MG63 (cell line): ENCODE measurements around the gene TAF6. TPM values are rescaled to one million over a fixed set of nuclear protein-coding genes. Genes with fewer than 3 reads are reported as not detected.
A peak's percentile ranks its signal among the peaks of the same experiment; 100 is the strongest.

ENCODE experiments used
- DNase-seq: peaks from one replicate; pipeline ENCODE4 v3.0.0-alpha.2; 2020
- H3K27me3 ChIP-seq: fragments of 250-450 bp; sonication (Bioruptor Pico); 2 replicates; pipeline ENCODE4 v1.5.1; 2020; ENCODE audit warnings: mild to moderate bottlenecking, moderate library complexity
- H3K36me3 ChIP-seq: fragments of 250-450 bp; sonication (Bioruptor Pico); 2 replicates; pipeline ENCODE4 v1.5.1; 2020; ENCODE audit warnings: mild to moderate bottlenecking, moderate library complexity
- H3K4me3 ChIP-seq: fragments of 250-450 bp; sonication (Bioruptor Pico); 2 replicates; pipeline ENCODE4 v1.5.1; 2020; ENCODE audit warnings: mild to moderate bottlenecking, moderate library complexity
- H3K9me3 ChIP-seq: fragments of 250-450 bp; sonication (Bioruptor Pico); 2 replicates; pipeline ENCODE4 v1.5.1; 2020; ENCODE audit warnings: mild to moderate bottlenecking, moderate library complexity
- total RNA-seq: library from RNA; depleted of rRNA; stranded (reverse); fragments of >200 nt; shearing (Covaris generic); gene quantifications from 2 replicates; pipeline ENCODE4 v1.2.3, GENCODE V29; 2014; ENCODE audit warnings: low replicate concordance

The TAF6 gene
- total RNA-seq, 1 experiment from 2014 or later, result 10.8 TPM

DNA sequence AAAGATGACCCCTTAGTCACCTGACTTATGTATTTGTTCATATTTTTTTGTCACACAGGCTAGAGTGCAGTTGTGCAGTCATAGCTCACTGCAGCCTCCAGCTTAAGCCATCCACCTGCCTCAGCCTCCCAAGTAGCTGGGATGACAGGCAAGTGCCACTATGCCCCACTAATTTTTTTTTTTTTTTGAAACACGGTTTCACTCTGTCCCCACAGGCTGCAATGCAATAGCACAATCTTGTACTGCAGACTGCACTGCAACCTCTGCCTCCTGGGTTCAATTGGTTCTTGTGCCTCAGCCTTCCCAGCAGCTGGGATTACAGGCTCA, 9.4 kb upstream of the TAF6 start:
- Histone ChIP-seq H3K4me3 (no peak overlapping the region), H3K36me3 (no peaks in the 10 kb centered on the region; the same call in 1 of the 2 replicates), H3K27me3 (no peaks in the 10 kb centered on the region), H3K9me3 (no peaks in the 10 kb centered on the region)
- DNase-seq, result no peak

DNA sequence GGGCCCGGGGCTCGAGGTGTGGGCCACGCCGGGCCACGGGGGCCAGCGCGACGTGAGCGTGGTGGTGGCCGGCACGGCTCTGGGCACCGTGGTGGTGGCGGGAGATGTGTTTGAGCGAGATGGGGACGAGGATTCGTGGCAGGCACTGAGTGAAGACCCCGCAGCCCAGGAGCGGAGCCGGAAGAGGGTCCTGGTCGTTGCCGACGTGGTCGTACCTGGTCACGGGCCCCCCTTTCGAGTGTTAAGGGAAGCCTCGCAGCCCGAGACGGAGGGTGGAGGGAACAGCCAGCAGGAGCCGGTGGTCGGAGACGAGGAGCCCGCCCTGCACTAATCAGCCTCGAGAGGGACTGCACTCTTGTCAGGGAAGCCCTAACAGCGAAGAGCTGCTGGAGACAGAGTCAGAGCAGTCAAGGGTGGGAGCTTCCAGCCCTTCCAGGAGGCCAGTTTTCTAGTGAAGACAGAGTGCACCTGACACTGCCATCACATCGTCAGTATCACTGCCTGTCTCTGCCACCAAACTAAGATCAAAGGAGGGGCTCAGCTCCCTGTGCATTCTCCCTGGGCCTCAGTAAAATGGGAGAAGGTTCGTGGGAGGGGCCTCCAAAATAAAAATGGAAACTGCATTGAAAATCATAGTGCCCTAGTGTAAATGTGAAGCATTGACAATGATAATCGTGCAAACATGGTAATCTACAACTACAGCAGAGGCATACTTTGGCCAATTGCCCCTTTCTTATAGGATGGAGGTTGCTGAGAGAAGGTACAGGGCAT, 8.9 kb upstream of the TAF6 start:
- Histone ChIP-seq H3K27me3 (no peaks in the 10 kb centered on the region), H3K36me3 (no peaks in the 10 kb centered on the region; the same call in 1 of the 2 replicates), H3K9me3 (no peaks in the 10 kb centered on the region), H3K4me3 (peak overlapping the region; percentile 84)
- DNase-seq, result no peak

DNA sequence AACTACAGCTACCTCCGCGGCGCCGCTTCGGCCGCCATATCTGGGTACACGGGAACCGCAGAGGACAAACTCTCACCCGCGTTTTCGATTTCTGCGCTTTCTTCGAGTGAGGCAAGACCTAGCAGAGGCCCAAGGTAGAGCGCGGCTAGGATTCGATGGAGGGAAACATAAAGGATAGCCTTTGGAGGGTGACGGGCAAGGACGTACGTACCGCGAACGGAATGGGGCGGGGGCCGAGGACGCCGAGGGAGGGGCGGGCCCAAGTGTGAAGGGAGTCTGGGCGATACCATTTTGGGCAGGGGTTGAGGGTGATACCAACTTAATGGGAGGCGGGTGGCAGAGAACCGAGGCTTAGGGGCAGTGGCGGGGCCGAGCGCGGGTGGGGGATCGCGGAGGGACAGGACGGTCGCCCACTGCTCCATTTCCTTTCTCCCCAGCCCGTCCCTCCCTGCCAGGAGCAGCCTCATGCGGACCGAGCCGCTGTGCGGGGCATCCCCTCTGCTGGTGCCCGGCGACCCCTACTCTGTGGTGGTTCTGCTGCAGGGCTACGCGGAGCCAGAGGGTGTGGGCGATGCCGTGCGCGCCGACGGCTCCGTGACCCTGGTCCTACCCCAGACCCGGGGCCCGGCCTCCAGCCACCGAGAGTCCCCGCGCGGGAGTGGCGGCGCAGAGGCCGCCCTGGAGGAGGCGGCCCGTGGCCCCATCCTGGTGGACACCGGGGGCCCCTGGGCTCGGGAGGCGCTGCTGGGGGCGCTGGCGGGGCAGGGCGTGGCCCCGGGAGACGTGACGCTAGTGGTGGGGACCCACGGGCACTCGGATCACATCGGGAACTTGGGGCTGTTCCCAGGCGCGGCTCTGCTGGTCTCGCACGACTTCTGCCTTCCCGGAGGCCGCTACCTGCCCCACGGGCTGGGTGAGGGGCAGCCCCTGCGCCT, 8.0 kb upstream of the TAF6 start, which contains the start of gene MBLAC1:
MBLAC1 (plus strand) TSS at position 37 of the 935 bp plus-strand sequence; CDS start at position 466, 429 bp downstream.
- DNase-seq, result peak; percentile 81
- Histone ChIP-seq H3K4me3 (peak within 1 kb of the TSS; percentile 84), H3K27me3 (no peaks in the 10 kb centered on the region), H3K36me3 (no peaks in the 10 kb centered on the region; the same call in 1 of the 2 replicates), H3K9me3 (no peaks in the 10 kb centered on the region)

DNA sequence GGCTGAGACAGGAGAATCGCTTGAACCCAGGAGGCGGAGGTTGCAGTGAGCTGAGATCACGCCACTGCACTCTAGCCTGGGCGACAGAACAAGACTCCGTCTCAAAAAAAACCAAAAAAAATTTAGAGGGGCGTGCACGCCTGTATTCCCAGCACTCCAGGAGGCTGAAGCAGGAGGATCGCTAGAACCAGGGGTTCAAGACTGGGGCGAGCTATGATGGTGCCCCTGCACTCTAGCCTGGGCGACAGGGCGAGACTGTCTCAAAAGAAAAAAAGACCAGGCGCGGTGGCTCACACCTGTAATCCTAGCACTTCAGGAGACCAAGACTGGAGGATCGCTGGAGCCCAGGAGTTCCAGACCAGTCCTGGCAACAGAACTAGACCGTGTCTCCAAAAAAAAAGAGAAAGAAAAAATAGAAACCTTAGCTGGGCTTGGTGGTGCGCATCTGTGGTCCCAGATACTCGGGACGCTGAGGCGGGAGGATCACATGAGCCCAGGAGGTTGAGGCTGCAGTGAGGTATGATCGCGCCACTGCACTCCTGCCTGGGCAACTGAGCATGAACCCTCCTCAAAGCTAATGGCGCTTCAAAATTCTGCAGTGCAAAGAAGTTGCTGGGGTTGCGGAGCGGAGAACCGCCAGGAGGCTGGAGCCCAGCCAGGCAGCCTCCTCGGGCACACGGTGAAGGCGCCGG, 7.2 kb upstream of the TAF6 start:
- no peaks in the 10 kb centered on the region for H3K9me3 ChIP-seq
- H3K36me3 ChIP-seq, result no peaks in the 10 kb centered on the region; the same call in 1 of the 2 replicates
- no peak for DNase-seq
- peak overlapping the region; percentile 84 for H3K4me3 ChIP-seq
- no peaks in the 10 kb centered on the region for H3K27me3 ChIP-seq

DNA sequence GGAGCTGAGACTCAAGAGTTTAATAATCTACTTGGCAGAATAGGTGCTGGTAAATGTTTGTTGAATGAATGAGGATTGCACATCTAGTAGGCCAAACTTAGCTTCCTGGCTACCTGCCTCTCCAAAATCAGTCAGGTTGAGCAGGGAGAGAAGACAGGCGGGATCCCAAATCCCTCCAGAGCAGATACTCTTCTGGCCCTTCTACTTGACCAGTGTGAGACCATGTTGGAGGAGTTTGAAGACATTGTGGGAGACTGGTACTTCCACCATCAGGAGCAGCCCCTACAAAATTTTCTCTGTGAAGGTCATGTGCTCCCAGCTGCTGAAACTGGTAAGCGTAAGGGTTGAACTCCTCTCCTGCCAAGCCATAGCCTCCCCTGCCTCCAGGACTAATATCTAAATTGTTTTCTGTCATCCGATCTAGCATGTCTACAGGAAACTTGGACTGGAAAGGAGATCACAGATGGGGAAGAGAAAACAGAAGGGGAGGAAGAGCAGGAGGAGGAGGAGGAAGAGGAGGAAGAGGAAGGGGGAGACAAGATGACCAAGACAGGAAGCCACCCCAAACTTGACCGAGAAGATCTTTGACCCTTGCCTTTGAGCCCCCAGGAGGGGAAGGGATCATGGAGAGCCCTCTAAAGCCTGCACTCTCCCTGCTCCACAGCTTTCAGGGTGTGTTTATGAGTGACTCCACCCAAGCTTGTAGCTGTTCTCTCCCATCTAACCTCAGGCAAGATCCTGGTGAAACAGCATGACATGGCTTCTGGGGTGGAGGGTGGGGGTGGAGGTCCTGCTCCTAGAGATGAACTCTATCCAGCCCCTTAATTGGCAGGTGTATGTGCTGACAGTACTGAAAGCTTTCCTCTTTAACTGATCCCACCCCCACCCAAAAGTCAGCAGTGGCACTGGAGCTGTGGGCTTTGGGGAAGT, 5.4 kb upstream of the TAF6 start:
- no peaks in the 10 kb centered on the region for H3K9me3 ChIP-seq
- H3K36me3 ChIP-seq, result no peaks in the 10 kb centered on the region; the same call in 1 of the 2 replicates
- no peak for DNase-seq
- H3K27me3 ChIP-seq, result no peaks in the 10 kb centered on the region
- no peak overlapping the region for H3K4me3 ChIP-seq

DNA sequence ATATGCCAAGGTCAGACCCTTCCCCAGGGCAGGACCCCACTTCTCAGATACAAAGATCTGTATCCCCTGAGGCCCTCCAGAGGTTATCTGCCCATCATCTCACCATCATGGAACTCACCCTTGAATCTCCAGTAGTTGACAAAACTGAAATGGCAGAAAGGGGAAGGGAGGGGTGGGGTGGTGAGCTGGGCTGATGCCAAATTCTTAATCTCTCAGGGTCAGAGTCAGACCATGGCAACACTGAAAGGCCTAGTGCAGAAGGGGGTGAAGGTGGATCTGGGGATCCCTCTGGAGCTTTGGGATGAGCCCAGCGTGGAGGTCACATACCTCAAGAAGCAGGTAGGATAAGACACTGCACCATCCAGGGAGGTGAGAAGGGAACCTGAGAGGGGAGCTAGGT, 3.4 kb upstream of the TAF6 start:
- no peaks in the 10 kb centered on the region; the same call in 1 of the 2 replicates for H3K36me3 ChIP-seq
- H3K27me3 ChIP-seq, result no peaks in the 10 kb centered on the region
- DNase-seq, result no peak
- no peaks in the 10 kb centered on the region for H3K9me3 ChIP-seq
- H3K4me3 ChIP-seq, result no peak overlapping the region

DNA sequence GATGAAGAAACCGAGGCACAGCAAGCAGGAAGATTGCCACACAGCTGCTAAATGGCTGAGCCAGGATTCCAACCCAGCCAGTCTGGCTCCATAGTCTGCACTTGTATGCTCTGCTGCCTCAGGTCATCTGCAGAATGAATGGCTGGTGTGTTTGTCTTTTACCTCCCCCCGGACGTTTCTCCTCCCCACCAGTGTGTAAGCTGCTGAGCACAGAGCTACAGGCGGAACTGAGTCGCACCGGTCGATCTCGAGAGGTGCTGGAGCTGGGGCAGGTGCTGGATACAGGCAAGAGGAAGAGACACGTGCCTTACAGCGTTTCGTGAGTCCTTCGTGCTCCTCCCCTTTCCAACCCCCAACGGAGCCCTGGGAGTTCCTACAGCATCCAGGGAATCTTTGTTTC, 2.9 kb upstream of the TAF6 start:
- DNase-seq, result no peak
- Histone ChIP-seq H3K4me3 (no peak overlapping the region), H3K9me3 (no peaks in the 10 kb centered on the region), H3K27me3 (no peaks in the 10 kb centered on the region), H3K36me3 (no peaks in the 10 kb centered on the region; the same call in 1 of the 2 replicates)

DNA sequence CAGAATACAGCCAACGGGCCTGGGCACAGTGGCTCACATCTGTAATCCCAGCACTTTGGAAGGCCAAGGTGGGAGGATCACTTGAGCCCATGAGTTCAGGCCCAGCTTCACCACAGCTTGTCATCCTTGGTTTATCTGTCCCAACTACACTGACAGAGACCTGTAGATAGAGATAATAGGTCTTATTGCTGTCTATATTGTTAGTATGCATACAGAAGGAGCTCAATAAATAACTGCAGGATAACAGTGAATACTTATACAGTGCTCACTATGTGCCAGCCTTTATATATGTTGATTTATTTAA, 1.5 kb upstream of the TAF6 start:
- Histone ChIP-seq H3K4me3 (peak overlapping the region; percentile 78), H3K36me3 (no peaks in the 10 kb centered on the region; the same call in 1 of the 2 replicates), H3K27me3 (no peaks in the 10 kb centered on the region), H3K9me3 (no peaks in the 10 kb centered on the region)
- no peak for DNase-seq

DNA sequence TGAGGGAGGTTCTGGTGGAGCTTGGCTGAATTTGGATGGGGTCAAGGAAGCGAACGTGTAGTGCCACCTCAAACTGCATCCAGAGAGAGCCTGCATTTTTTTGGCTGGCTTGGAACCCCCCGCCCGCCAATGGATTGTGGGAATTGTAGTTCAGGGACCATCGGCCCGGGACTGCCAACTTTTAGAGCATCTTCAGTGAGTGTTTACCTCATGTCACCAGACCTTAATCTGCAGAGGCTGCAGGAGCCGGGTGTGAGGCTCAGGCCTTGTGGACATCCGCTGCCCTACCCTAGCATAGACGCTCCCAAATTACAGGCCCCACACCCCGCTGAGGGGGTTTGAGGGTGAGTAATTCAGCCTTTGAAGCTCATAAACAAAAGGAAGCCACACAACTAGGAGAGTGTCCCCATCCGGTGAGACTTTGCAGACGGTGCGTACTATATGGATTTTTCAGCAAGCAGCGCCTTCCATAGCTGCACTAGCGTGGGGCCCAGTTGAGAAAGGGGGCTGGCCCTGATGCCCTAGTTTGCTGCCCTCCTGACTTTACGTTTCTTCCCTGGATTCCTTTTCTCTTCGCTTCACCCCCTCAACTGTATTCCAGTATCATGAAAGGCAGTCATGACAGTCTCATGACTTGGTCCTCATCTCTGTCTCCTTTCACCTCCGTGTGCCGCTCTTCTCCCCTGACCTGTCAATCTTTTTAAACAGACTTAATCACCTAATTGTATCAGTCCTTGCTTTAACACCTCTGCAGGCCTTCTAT, 993 bp upstream of the TAF6 start:
- H3K36me3 ChIP-seq, result no peaks in the 10 kb centered on the region
- H3K4me3 ChIP-seq, result peak overlapping the region; percentile 78
- DNase-seq, result peak; percentile 55
- H3K9me3 ChIP-seq, result no peaks in the 10 kb centered on the region
- no peaks in the 10 kb centered on the region for H3K27me3 ChIP-seq

DNA sequence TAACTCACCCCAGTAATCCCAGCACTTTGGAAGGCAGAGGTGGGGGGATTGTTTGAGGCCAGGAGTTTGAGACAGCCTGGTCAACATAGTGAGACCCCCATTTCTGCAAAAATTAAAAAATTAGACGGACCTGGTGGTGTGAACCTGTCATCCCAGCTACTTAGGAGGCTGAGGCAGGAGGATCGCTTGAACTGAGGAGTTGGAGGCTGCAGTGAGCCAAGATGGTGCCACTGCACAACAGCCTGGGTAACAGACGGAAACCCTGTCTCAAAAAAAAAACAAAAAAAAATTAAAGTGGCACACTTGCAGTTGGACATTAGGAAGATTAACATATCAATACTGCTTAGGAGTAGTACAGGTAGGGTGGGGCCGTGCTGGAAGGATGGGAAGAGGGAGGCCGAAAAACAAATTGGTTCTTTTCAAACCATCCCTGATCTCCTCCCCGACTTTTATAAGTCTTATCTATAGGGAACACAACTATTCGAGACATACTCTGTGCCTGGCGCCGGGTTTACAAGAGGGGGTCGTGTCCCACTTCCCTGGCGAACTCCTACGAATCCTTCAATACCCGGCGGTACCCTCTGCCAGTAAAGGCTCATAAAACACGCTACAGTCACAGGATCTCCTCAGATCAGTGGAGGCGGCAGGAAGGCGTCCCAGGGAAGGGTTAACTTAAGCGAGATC, 628 bp downstream of the TAF6 start:
- Histone ChIP-seq H3K9me3 (no peaks in the 10 kb centered on the region), H3K36me3 (no peaks in the 10 kb centered on the region), H3K4me3 (peak overlapping the region; percentile 78), H3K27me3 (no peaks in the 10 kb centered on the region)
- DNase-seq, result no peak

DNA sequence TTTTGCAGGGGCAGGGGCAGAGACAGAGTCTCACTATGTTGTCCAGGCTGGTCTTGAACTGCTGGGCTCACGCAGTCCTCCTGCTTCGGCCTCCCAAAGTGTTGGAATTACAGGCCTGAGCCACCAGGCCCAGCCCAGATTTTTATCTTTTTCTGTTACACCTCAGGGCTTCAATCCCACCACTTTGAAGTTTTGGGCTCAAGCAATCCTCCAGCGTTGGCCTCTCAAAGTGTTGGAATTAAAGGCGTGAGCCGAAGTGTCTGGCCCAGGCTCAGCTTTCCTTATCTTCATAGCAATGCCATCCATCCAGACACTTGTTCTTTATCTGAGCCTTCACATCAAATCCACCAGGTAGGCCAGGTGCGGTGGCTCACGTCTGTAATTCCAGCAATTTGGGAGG, 4.1 kb downstream of the TAF6 start:
- Histone ChIP-seq H3K4me3 (no peak overlapping the region), H3K27me3 (no peaks in the 10 kb centered on the region), H3K36me3 (no peaks in the 10 kb centered on the region; the same call in 1 of the 2 replicates), H3K9me3 (no peaks in the 10 kb centered on the region)
- DNase-seq, result no peak

DNA sequence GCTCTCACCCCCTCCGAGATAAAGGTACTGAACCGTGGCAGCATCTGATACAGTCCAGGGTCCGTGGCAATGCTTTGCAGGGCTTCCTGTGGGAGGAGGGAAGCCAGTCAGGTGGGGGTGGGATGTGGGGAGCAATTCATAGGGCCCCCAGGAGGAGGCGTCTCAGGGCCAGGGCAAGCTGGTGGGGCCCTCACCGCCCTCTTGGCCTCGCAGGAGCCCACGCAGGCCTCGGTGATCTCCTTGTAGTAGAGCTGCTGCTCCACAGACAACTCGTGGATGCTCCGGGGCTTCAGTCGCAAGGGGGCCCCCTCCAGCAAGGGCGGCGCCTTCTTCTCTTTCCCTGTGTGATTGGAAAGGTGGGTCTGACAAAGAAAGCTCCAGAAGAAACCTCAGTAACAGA, 7.2 kb downstream of the TAF6 start:
- Histone ChIP-seq H3K9me3 (no peaks in the 10 kb centered on the region), H3K4me3 (no peak overlapping the region), H3K27me3 (no peaks in the 10 kb centered on the region), H3K36me3 (no peaks in the 10 kb centered on the region; the same call in 1 of the 2 replicates)
- DNase-seq, result no peak

DNA sequence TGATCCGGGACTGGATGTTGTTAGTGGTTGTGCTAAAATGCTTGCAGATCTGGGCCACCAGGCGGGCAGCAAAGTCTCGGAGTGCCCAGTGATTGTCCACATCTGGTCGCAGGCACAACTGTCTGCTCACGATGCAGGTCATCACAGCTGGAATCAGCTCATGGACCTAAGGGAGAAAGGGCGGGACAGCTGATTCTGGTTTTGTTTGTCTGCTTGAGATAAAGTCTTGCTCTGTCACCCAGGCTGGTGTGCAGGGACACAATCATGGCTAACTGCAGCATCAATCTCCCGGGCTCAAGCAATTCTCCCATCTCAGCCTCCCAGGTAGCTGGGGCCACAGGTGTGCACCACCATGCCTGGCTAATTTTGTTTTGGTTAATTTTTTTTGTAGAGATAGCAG, 8.0 kb downstream of the TAF6 start:
- Histone ChIP-seq H3K4me3 (no peak overlapping the region), H3K27me3 (no peaks in the 10 kb centered on the region), H3K36me3 (no peaks in the 10 kb centered on the region; the same call in 1 of the 2 replicates), H3K9me3 (no peaks in the 10 kb centered on the region)
- DNase-seq, result no peak

DNA sequence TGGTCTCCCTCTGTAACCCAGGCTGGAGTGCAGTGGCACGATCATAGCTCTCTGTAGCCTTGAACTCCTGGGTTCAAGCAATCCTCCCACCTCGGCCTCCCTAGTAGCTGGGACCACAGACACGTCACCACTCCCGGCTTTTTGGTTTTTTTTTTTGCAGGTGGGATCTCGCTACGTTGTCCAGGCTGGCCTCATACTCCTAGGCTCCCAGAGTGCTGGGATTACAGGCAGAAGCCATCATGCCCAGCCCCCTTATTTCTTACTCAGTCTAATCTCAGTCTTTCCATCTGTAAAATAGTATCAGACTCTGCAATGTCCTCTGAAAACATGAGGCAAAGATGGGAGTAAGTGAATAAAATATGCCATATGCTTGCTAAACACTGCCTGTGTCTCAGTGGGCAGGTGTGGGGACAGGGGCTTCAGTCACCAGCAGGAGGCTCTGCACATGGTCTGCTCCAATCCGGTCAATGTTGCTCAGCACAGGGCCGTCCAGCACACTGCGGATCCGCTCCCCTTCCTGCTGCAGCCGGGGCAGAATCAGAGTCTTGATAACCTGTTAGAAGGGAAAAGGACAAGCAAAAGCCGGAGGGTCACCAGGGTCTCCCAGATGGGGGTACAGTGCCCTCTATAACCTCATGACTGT, 9.5 kb downstream of the TAF6 start:
- no peak for DNase-seq
- Histone ChIP-seq H3K27me3 (no peaks in the 10 kb centered on the region), H3K4me3 (no peak overlapping the region), H3K36me3 (no peaks in the 10 kb centered on the region; the same call in 1 of the 2 replicates), H3K9me3 (no peaks in the 10 kb centered on the region)
